GM18511 (cell line): ENCODE data around the gene FAM228A.
A peak's percentile ranks its signal among the peaks of the same experiment; 100 is the strongest.
"Not testable (repeated sequence)": the region's sequence is repeated elsewhere in the genome, so short reads cannot be mapped to it uniquely, and the experiment has no call there.

Experiments used
- ATAC-seq: cut with Tn5 transposase; IDR thresholded peaks from one replicate; pipeline ENCODE4 v1.9.1; 2021; ENCODE audit warnings: mild to moderate bottlenecking, moderate library complexity; ENCODE audit not compliant: unreplicated experiment

The FAM228A gene

DNA sequence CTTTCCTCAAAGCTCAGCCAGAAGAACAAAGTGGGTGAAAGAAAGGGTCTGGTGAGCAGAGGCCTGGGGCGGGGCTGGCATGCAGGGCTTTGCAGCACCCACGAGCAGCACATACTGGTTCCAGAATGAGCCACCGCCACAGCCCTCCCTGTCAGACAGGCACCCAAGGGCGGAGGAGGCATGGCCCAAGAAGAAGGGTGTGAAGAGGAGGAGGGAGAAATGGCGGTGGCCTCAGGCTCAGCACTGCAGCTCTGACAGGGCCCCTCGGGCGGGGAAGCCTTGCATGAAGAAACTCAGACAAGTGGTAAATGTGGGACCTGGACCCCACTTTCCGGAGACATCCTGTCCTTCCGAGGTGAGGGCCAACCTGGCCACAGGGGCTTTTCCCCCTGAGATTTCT is 15.7 kb downstream of the FAM228A start:
- no peak for ATAC-seq

DNA sequence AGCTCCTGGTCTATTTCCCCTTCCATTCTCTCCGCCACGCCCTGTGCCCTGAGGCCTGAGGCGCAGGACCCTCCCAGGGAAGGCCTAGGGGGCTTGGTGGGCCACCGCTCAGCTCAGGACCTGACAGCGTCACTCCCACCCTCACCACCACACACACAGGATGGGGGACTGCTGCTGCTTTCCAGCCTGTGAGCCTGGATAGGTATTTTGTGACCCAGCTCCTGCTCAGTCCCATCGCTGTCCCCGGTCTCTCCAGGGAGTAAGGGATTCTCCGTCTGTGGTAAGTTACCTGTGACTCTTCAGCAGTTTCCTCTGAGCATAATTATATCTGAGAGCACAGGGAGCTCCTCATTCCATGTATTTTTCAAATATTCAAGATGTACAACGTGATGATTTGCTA is 16.3 kb downstream of the FAM228A start:
- no peak for ATAC-seq

DNA sequence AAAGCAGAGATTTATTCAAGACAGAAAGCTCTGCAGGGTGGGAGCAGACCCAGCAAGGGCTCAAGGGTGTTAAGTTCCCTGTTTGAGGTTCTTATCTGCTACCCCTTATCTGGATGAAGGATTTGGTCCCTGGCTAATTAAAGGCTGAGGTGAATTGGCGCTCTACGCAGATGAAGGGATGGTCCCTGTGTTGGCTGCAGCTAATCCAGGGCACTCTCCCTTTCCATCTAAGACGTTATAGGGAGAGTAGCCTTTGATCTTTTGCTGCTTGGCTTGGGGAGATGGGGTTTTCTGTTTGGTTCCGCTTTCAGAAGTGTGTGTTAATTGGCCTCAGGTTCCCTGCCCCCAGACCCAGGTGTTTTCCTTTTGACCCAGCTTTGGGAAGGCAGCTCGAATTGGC is 17.0 kb downstream of the FAM228A start:
- ATAC-seq: no peak

DNA sequence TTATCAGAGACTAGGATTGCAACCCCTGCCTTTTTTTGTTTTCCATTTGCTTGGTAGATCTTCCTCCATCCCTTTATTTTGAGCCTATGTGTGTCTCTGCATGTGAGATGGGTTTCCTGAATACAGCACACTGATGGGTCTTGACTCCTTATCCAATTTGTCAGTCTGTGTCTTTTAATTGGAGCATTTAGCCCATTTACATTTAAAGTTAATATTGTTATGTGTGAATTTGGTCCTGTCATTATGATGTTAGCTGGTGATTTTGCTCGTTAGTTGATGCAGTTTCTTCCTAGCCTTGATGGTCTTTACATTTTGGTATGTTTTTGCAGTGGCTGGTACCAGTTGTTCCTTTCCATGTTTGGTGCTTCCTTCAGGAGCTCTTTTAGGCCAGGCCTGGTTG is 22.4 kb downstream of the FAM228A start:
- not testable (repeated sequence) for ATAC-seq

DNA sequence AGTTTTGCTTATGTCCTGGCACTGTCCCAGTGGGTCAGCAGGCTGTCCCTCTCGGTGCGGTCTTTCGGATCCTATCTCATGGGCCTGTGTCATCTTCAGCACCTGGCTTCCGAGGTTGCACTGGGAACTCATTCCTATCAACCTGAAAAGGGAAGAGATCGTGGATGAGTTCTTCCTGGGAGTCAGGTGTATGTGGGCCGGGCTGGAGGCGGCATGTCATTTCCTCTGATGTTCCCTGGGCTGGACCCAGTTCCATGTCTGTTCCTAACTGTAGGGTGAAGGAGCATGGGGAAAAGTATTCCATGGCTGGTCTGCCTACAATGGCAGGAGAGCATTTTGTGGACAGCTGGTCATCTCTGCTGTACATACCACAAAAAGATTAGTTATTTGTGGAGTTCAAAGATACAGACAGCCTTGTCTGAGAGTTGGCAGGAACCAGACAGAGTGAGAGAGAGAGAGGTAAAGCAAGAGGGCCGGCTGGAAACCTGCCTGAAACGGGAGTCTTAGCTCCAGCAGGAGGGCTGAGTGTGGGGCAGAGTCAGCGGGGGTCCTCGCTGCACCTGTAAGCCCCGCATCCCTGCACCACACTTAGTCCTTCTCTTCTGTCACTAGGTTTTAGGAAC is 25.2 kb downstream of the FAM228A start:
- ATAC-seq: no peak

DNA sequence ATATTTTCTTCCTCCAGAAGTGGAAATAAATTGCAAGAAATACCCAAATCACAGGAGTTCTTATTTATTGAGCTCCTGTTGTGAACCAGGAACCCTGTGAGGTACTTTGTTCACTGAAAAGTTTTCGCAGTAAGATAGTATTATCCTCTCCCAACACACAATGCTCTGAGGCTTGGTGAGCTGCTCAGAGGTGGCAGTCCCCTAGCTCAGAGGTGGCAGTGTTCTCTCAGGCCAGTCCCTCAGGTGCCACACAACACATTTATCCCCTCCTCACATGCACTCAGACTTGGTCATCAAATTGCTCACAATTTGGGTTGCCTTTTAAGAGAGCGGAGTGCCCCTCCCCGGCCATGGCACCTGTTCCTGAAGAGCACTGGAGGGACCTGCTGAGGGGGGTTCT is 25.9 kb downstream of the FAM228A start:
- ATAC-seq: no peak

DNA sequence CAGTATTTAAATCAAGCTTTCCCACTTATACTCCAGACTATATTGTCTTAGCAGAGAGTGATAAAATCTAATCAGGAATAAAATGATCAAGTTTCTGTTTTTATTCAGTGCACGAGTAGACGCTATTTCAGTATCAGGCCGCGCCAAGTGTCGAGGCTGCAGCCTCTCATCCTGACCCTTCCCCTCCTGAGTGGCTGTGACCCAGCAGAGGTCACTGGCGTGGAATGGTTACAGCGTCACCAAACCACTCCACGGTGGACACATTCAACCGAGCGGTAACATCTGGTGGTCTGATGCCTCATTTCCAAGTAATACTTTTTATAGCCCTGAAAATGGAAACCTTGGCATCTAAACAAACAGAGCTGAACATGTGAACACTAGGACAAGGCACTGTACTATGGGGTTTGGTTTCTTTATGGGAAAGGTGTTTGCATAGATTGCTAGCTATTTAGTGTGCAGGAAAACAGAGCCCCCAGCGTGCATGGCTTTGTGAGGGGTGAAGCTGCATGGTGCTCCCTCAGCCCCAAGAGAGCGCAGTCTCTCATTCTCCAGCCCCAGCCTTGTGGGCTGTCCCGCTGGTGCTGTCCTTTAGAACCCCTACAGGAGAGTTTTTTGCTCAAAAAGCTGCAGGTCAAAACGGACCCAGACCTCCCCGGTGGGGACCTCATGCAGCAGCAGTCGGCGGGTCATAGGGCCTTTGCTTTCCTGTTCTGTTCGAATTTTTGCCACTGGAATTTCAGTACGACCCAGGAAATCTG is 28.4 kb downstream of the FAM228A start:
- ATAC-seq: no peak

DNA sequence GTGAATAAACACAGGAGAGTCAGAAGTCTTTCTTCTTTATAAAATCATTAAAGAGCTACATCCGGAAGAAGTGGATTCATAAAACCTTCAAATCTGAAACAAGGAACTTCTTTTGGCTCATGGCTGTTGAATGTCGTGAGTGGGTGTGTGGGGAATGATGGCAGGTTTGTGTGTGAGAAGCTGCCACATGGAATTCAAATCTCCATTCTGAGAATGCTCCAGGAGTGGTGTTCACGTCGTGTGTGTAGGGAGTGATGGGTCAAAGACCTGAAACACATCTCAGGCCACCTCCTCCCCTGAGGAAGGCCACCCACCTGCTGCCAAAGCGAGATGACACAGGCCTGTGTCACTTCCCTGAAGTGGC is 28.9 kb downstream of the FAM228A start:
- no peak for ATAC-seq

DNA sequence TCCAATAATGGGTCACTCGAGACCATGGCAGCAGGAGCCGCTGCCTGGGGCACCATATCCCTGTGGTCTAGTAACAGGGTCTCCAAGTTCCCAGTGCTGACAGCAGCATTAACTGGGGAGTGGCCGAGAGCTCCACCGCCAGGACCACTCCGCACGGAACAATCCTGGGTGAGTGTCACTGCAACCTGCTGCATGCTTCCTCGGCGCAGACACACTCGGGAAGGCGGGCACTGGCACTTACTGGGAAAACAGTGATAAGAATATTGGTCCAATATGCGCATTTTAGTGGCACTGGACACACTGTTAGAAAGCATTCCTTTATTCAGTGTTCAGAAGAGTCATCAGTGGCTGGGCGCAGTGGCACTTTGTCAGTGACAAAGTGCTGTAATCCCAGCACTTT is 29.7 kb downstream of the FAM228A start:
- no peak for ATAC-seq

DNA sequence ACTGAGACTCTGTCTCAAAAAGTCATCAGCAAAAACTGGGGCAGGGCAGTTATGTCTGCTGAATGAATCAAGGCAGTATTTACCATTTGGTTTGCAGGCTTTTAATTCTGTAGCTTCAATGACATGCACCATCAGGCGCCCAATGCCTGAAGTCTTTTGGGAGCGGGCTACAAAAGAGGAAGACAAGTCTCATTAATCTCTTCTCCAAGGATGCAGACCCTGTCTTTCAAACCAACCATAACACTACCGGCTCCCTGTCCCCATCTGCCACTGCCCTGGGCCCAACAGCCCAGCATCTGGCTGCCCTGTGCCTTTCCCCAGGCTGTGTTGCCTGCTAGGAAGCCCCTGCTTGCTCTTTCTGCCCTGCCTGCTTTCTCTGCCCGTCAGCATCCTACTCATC is 30.3 kb downstream of the FAM228A start:
- ATAC-seq: no peak

DNA sequence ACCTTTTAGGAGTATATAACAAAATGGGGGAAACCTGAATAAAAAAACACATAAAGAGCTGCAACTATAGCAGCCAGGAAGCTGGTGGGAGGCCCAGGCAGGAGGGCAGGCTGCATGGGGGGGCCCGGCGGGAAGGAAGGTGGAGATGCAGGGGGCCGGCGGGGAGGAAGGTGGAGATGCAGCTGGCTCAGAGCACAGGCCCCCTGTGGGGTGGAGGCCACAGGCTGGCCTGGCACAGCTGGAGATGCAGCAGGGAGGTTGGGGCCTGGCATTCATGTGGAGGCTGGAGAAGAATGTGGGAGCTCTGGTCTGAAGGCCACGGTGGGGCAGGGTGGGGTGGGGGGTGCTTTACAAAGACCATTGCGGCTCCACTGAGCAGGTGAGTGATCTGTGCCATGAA is 31.4 kb downstream of the FAM228A start:
- ATAC-seq: no peak

DNA sequence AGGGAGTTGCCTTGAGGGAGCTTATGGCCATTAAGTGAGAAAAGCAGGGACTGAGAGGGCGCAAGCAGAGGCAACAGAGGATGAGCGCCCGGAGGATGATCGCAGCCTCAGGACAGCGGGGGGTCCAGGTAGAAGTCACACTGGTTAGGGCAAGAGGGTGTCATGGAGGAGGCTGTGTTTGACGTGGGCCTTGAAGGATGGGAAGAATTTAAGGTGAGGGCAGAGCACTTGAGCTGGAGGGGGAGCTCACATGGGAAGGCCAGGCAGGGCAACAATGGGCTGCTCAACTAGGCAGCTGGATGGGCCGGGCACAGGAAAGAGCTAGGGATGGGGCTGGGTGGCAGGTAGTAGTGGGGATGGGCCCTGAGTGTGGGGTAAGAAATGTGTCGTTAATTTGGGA is 31.9 kb downstream of the FAM228A start:
- no peak for ATAC-seq

DNA sequence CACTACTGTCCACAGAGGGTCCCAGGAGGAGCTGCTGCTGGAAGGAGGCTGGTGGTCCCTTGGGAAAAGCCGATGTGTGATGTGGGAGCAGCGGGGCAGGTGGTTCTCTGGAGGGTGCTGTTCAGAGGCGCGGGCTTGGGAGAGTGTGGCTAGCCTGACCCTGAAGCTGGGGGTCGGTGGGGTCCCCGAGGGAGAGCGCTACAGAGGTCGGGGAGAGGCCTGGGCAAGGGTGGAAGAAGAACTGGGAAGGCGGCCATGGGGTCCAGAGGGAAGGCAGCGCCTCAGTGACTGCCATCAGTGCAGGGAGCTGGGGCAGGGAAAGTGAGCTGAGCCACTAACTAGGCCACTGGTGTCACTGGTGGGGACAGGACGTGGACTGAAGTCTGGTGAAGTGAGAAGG is 32.5 kb downstream of the FAM228A start:
- no peak for ATAC-seq

DNA sequence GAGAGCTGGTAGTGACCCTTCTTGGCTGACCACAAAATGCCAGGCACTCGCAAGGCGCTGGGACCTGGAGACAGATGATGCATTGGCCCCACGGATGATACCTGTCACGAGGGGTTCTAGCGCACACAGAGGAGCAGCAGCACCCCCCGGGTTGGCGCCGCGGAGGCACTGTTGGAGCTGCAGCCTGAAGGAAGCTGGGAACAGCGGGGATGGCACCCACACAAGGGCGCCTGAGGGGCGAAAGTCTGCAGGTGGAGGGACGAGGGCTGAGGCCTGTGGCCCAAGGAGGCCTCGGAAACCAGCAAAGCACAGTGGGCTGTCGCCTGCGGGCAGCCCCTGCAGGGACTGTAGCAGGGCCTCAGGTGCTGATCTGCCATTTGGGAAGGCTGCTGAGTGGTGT is 33.6 kb downstream of the FAM228A start:
- no peak for ATAC-seq

DNA sequence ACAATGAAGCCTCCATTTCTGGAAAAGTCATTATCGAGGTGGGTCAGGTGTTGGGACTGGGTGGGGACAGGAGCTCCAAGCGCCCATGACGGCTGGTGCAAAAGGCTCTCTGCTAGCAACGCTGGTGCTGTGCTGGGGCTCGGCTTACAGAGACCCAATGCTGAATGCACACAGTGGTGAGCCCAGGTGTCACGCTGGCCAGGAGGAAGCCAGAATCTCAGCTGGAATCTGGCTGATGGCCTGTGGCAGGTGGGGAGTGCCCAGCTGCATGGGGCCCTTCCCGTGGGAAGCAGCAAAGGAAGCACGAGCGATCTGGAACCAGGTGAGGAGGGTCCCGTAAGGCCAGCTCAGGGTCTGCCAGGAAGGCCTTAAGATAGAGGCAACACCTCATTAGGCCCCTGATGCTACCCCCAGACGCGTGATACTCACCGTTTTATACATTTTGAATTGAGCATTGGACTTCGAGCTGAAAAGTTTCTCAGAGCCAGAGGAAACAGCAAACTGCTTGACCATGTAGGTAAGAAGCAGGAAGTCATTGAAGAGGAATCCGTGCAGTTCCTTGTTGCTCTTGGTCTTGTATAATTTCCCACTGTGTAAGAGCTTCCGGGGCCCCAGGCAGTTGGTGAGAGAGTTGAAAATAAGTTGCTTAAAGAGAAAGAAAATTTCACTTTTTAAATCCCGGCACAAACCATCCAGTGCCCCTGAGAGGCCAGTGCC is 34.7 kb downstream of the FAM228A start:
- no peak for ATAC-seq

DNA sequence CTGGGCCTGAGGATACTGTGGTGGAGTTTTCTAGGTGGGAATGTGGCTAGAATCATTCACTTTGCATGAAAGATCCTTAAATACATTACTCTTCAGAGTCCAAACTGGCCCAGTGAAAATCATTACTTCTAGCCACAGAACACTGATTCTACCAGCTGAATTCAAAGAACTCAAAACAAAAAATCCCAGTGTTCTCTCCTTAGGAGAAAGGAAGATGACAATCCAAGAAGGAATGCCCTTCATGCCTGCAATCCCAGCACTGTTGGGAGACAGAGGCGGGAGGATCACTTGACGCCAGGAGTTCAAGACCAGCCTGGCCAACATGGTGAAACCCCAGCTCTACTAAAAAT is 35.2 kb downstream of the FAM228A start:
- no peak for ATAC-seq

DNA sequence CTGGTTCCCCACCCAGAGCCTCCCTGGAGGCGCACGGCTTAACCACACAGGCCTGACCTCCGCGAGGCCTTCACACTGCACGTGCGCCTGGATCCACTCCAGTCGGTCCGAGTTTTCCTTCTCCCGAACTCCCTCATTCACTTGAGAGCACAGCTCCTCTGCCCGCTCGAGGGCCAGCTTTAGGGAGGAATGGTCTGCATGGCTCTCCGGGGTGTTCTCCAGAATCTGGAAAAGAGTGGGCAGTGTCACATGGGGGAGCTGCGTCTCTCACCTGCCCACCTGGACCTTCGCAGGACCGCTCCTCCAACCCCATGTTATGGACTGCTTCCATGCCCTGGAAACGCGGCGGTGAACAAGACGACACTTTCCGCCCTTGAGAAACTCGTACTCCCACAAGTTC is 35.9 kb downstream of the FAM228A start:
- ATAC-seq: no peak

DNA sequence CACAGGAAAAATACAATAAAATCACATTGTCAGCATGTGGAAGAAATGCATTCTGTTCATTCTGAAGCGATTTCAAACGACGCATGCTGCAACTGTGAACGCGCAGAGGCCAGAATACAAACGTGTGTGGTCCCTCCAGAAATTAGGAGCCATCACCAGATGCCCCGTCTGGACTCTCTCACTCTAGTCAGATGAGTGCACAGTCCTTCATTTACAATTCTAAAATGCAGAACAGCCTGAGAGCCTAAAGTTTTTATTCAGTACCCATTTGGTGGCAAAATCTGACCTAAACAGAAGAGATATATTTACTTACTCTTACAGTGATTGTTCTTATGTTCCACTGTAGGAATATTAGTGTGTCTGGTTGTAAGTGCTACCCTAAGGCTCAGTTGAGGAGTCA is 36.6 kb downstream of the FAM228A start:
- ATAC-seq: no peak

DNA sequence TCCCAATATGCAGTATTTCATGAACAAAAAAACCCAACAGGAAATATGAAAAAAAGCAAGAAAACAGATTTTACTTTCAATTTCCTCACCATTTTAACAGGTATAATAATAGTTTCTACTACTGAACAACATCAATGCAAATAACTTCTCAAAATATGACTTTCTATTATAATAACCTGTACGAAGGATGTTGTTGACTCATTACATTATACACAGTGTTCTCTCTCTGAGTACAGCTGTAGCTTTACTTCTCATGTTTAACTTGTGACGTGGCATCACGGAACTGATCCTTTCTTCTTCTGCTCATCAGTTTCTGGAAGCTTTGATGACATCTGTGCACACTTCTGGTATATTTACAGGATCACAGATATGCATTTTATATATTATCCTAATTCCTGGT is 40.0 kb downstream of the FAM228A start:
- ATAC-seq: peak; percentile 98

DNA sequence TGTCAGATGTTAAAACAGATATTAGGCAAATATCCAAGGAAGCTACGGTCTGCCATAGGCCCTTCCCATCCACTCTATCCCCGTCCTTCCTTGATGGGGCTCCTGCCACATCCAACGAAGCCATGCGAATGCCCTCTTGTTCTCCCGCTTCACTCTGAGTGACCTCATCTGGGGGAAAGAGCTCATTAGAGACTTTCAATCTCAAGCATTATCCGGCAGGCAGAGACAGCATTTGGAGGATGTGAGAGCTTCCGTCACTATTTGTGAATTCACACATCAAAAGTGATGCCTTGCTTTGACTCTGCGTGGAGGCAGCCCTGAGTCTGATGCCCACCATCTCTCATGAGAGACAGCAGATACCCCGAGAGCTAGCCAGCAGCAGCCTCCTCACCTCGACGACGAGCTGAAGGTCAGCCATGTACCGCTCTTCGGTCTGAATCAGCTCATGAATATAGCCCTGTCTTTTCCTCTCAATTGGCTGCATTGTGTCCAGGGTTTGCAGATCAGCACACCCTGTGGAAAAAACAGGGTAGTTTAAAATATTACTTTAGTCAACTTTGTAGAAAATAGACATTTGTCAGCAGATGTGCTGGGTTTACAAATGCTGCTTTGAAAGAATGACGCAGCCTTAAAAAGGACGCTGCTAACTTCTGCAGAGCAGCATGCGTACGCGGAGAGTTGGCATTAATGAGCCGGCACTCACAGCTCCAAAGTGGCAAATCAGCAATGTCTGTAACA is 45.9 kb downstream of the FAM228A start:
- no peak for ATAC-seq

DNA sequence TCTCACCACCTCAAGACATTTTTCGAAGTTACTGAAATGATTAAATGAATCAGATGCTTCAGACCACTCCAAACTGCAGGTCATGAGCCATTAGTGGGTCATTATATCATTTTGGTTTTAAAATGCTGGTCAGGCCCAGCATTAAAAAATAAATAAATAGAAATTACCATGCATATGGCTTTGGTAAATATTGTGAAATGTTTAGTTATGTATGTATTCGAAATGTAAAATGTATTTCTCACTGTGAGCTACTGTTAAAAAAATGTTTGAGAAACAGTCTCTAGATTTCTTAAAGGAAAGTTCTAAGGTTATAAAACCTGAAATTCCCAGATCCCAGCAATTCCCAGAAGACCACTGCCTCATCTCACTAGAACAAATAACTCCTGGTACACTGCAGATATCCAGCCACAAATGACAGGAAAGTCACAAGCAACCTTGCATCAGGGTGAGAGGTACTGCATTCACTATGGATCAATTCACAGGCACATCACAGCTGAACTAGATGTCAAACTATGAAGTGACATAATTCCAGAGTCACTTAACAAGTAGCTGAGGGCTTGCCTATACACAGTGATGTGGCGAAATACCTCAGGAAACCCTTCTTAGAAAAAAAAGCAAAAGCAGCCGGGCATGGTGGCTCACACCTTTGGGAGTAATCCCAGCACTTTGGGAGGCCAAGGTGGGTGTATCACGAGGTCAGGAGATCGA is 46.6 kb downstream of the FAM228A start:
- ATAC-seq: no peak
